ENCODE results near the gene ACTR1A.

Gene ACTR1A

GRCh38 chr10:102507521-102507920 is 5.0 kb upstream of the ACTR1A start:
- DNase-seq (ENCODE audit: low read depth in 2 of 2), result no peak
- no peak overlapping the region for H3K4me3 ChIP-seq (replicated peaks in 1 of 2; ENCODE audit: low read depth in 2 of 2, low read length in 2 of 2)
- no peak for TF ChIP-seq CTCF (IDR thresholded peaks at IDR 0.05; ENCODE audit: low read depth, low read length)

GRCh38 chr10:102505462-102506115 is 3.1 kb upstream of the ACTR1A start:
- H3K4me3 ChIP-seq (replicated peaks in 1 of 2; ENCODE audit: low read depth in 2 of 2, low read length in 2 of 2), result peak overlapping the region; percentile 91 to 93
- no peak for TF ChIP-seq CTCF (IDR thresholded peaks at IDR 0.05; ENCODE audit: low read depth, low read length)
- no peak for DNase-seq (ENCODE audit: low read depth in 2 of 2)

- TF ChIP-seq CTCF (IDR thresholded peaks at IDR 0.05; ENCODE audit: low read depth, low read length), result no peak
- DNase-seq (ENCODE audit: low read depth in 2 of 2), result peak in 1 of 2 donors; percentile 23
- peak overlapping the region; percentile 91 to 93 for H3K4me3 ChIP-seq (replicated peaks in 1 of 2; ENCODE audit: low read depth in 2 of 2, low read length in 2 of 2)
Measured at GRCh38 chr10:102504976-102505300, 2.4 kb upstream of the ACTR1A start.

GRCh38 chr10:102504179-102504975 is 1.9 kb upstream of the ACTR1A start:
- peak overlapping the region; percentile 91 to 93 for H3K4me3 ChIP-seq (replicated peaks in 1 of 2; ENCODE audit: low read depth in 2 of 2, low read length in 2 of 2)
- no peak for DNase-seq (ENCODE audit: low read depth in 2 of 2)
- TF ChIP-seq CTCF (IDR thresholded peaks at IDR 0.05; ENCODE audit: low read depth, low read length), result no peak

DNA sequence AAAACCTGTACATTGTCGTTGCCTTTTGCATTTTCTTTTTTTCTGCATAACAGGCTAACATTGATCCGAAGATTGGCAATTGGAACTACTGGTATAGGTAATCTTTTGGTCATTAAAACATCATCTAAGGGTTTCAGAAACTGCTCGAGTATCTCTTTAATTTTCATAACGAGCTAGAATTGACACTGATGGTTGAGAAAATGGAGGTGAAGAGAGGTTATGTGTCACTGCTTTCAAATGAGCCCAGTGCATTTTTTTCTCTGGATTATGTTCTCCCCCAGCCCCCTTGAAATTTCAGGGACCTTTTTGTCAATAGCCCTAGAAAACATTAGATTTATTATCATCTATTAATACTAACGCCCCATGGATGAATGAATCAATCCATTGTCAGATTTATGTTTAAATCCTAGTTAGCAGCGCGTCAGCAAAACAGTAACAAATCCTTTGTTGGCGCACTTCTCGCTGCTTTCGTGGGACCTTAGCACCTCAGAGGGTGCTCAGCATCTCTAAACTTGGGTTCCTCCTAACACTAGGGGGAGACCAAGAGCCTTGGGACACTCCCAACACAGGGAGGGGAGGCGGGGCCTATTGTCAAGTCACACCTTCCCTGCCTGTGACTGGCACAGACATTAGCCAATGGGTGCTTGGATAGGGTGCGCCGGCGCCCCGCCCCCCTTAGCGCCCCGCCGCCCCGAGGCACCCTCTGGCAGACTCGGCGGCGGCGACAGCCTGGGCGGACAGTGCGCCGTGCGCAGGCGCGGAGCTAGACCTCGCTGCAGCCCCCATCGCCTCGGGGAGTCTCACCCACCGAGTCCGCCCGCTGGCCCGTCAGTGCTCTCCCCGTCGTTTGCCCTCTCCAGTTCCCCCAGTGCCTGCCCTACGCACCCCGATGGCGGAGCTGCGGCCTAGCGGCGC is 1.0 kb upstream of the ACTR1A start, which contains the start of gene SUFU:
TSS of gene SUFU (plus strand) at position 709 of the 915 bp plus-strand sequence. CDS start at position 890, 181 bp downstream.
- peak; percentile 100 for DNase-seq (ENCODE audit: low read depth in 2 of 2)
- peak within 1 kb of the TSS; percentile 91 to 93 for H3K4me3 ChIP-seq (replicated peaks in 1 of 2; ENCODE audit: low read depth in 2 of 2, low read length in 2 of 2)
- TF ChIP-seq CTCF (IDR thresholded peaks at IDR 0.05; ENCODE audit: low read depth, low read length), result peak; percentile 96

GRCh38 chr10:102502029-102502336 is 529 bp downstream of the ACTR1A start:
- TF ChIP-seq CTCF (IDR thresholded peaks at IDR 0.05; ENCODE audit: low read depth, low read length), result no peak
- peak overlapping the region; percentile 75 to 89 for H3K4me3 ChIP-seq (replicated peaks in 1 of 2; ENCODE audit: low read depth in 2 of 2, low read length in 2 of 2)
- peak; percentile 100 for DNase-seq (ENCODE audit: low read depth in 2 of 2)
